Ovary (tissue), 3 donors: ENCODE results near the gene PADI1.

ENCODE experiments used
- EP300 ChIP-seq: sonication (generic); formaldehyde crosslinking; IDR thresholded peaks from one replicate; pipeline ENCODE4 v1.6.1; 2017; ENCODE audit warnings: antibody characterized with exemption
- POLR2A ChIP-seq: fragments of 450-650 bp; IDR thresholded peaks from one replicate; pipeline ENCODE4 v1.6.1; 2017; ENCODE audit warnings: antibody characterized with exemption, mild to moderate bottlenecking, moderate library complexity
- TF ChIP-seq, protein P1 (sequence below), 3 donors: fragments of 450-650 bp in 2 of 3; fragments of 200-600 bp in 1 of 3; IDR thresholded peaks; one replicate each; pipeline versions ENCODE4 v1.5.1 to v1.8.0; 2016 to 2022; ENCODE audit warnings: antibody characterized with exemption in 3 of 3, mild to moderate bottlenecking in 1 of 3
- donor health status: DM: no; HTN: no; CAD: no.

DNA sequence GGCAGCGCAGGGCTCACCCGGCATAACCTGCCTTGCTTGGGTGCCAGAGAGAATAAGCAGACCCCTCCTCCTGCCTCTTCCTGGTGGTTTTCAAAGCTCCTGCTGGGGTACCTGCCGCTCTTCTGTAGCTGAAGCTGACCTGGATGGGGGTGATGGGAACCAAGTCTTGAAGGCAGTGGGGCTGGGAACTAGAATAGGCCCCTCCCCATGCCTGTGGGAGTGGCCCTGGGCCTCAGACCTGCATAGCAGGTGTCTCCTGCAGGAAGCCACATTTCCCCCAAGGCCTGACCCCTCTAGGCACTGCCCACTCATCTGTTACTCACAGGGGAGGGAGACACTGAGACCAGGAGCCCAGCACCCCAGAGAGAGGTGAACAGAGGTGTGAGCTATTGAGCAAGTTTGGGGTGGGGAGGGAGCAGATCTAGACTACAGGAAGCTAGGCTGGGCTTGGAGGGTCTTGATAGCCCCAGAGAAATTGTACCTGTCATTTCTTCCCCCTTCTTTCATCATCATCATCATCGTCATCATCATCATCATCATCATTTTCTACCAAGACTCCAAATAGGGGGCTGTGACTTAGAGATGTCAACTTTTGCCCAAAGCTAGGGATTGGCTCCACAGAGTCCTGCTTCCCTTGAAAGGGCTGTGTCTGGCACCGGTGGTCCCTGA is 10.1 kb downstream of the PADI1 start:
- TF ChIP-seq, protein P1, sequence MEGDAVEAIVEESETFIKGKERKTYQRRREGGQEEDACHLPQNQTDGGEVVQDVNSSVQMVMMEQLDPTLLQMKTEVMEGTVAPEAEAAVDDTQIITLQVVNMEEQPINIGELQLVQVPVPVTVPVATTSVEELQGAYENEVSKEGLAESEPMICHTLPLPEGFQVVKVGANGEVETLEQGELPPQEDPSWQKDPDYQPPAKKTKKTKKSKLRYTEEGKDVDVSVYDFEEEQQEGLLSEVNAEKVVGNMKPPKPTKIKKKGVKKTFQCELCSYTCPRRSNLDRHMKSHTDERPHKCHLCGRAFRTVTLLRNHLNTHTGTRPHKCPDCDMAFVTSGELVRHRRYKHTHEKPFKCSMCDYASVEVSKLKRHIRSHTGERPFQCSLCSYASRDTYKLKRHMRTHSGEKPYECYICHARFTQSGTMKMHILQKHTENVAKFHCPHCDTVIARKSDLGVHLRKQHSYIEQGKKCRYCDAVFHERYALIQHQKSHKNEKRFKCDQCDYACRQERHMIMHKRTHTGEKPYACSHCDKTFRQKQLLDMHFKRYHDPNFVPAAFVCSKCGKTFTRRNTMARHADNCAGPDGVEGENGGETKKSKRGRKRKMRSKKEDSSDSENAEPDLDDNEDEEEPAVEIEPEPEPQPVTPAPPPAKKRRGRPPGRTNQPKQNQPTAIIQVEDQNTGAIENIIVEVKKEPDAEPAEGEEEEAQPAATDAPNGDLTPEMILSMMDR (IDR thresholded peaks at IDR 0.05): no peak
- no peak for TF ChIP-seq POLR2A
- no peak for TF ChIP-seq EP300
